ENCODE data around the gene NME2. TPM values are rescaled to one million over a fixed set of nuclear protein-coding genes. Genes with fewer than 3 reads are reported as not detected.
A peak's percentile ranks its signal among the peaks of the same experiment; 100 is the strongest.
"Not testable (repeated sequence)": the region's sequence is repeated elsewhere in the genome, so short reads cannot be mapped to it uniquely, and the experiment has no call there.

The NME2 gene
- total RNA-seq, 1 donor = 524 TPM

- H2AFZ ChIP-seq (ENCODE audit: low read length) = no peak overlapping the region
- no peak overlapping the region for H3K27ac ChIP-seq (ENCODE audit: low read depth, low read length)
- H3K27me3 ChIP-seq (ENCODE audit: insufficient read depth, low read length) = no peaks in the 10 kb centered on the region
- no peaks in the 10 kb centered on the region for H3K9me3 ChIP-seq (ENCODE audit: low read depth, low read length)
- H4K20me1 ChIP-seq (ENCODE audit: insufficient read depth, low read length) = peaks cover 9% of the 10 kb centered on the region
- peak; percentile 18 for DNase-seq (ENCODE audit: insufficient read length, low spot score, missing footprints)
- H3K4me3 ChIP-seq (ENCODE audit: insufficient read depth, low read length) = no peak overlapping the region
- peaks cover 12% of the 10 kb centered on the region for H3K4me1 ChIP-seq (ENCODE audit: insufficient read depth, low read length)
- H3K79me2 ChIP-seq (ENCODE audit: insufficient read depth, low read length) = peaks cover 35% of the 10 kb centered on the region
- TF ChIP-seq, protein P1, sequence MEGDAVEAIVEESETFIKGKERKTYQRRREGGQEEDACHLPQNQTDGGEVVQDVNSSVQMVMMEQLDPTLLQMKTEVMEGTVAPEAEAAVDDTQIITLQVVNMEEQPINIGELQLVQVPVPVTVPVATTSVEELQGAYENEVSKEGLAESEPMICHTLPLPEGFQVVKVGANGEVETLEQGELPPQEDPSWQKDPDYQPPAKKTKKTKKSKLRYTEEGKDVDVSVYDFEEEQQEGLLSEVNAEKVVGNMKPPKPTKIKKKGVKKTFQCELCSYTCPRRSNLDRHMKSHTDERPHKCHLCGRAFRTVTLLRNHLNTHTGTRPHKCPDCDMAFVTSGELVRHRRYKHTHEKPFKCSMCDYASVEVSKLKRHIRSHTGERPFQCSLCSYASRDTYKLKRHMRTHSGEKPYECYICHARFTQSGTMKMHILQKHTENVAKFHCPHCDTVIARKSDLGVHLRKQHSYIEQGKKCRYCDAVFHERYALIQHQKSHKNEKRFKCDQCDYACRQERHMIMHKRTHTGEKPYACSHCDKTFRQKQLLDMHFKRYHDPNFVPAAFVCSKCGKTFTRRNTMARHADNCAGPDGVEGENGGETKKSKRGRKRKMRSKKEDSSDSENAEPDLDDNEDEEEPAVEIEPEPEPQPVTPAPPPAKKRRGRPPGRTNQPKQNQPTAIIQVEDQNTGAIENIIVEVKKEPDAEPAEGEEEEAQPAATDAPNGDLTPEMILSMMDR (IDR thresholded peaks at IDR 0.05; ENCODE audit: extremely low read depth, low read depth, low read length) = no peak
- H3K36me3 ChIP-seq (ENCODE audit: insufficient read depth, low read length) = peaks cover 43% of the 10 kb centered on the region
- no peak overlapping the region for H3K4me2 ChIP-seq (ENCODE audit: insufficient read depth, low read length)
Observed at GRCh38 chr17:51169340-51169739, 3.1 kb downstream of the NME2 start.

DNA sequence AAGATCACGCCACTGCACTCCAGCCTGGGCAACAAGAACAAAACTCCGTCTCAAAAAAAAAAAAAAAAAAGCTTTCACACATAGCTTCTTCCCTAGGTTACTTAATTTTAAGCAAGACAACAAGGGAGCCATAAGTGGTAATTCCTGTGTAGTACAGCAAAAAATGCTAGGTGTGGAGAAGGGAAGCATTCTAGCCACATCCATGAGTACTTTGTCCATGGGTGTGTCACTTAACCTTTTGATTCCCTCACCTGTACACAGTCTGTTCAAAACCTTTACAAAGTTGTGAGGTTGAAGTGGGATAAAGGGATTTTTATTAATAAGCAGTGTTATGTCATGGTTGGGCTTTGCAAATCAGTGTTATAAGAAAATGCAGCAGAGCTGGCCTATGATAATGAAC, 4.5 kb downstream of the NME2 start:
- peaks cover 29% of the 10 kb centered on the region for H3K79me2 ChIP-seq (ENCODE audit: insufficient read depth, low read length)
- TF ChIP-seq, protein P1 (IDR thresholded peaks at IDR 0.05; ENCODE audit: extremely low read depth, low read depth, low read length) = no peak
- H3K36me3 ChIP-seq (ENCODE audit: insufficient read depth, low read length) = peaks cover 49% of the 10 kb centered on the region

GRCh38 chr17:51172030-51172429, 5.8 kb downstream of the NME2 start:
- peaks cover 49% of the 10 kb centered on the region for H3K36me3 ChIP-seq (ENCODE audit: insufficient read depth, low read length)
- not testable (repeated sequence) for H3K9me3 ChIP-seq (ENCODE audit: low read depth, low read length); H4K20me1 ChIP-seq (ENCODE audit: insufficient read depth, low read length)

More for the DNA sequence above, 4.5 kb downstream of the NME2 start:
- H3K27ac ChIP-seq (ENCODE audit: low read depth, low read length) = no peak overlapping the region
- DNase-seq (ENCODE audit: insufficient read length, low spot score, missing footprints) = no peak
- H3K4me1 ChIP-seq (ENCODE audit: insufficient read depth, low read length) = peaks cover 9% of the 10 kb centered on the region
- H4K20me1 ChIP-seq (ENCODE audit: insufficient read depth, low read length) = peaks cover 9% of the 10 kb centered on the region
- H3K4me2 ChIP-seq (ENCODE audit: insufficient read depth, low read length) = no peak overlapping the region
- no peaks in the 10 kb centered on the region for H3K27me3 ChIP-seq (ENCODE audit: insufficient read depth, low read length)
- H3K4me3 ChIP-seq (ENCODE audit: insufficient read depth, low read length) = no peak overlapping the region
- no peaks in the 10 kb centered on the region for H3K9me3 ChIP-seq (ENCODE audit: low read depth, low read length)
- H2AFZ ChIP-seq (ENCODE audit: low read length) = no peak overlapping the region

DNA sequence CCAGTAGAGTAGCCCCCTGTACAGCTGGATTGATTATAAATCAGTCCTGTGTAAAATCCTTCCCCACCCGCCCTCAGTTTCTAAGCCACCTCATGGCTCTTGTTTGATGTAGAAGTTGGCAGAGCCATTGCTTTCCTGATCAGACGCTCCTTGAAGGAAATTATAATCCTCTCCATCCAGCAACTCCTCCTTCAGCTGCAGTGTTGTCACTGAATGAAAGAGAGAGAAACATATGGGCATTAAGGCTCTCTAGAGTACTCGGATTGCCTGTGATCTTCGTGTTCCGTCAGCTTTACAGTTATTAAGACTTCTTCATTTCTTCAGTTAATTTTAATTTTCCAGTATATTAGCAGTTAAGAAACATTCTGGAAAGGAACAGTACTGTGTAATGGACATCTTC, 14.3 kb downstream of the NME2 start:
- Histone ChIP-seq H3K27me3 (ENCODE audit: insufficient read depth, low read length) (no peaks in the 10 kb centered on the region), H2AFZ (ENCODE audit: low read length) (no peak overlapping the region), H3K36me3 (ENCODE audit: insufficient read depth, low read length) (peaks cover 19% of the 10 kb centered on the region), H3K27ac (ENCODE audit: low read depth, low read length) (no peak overlapping the region), H3K79me2 (ENCODE audit: insufficient read depth, low read length) (no peaks in the 10 kb centered on the region), H3K4me1 (ENCODE audit: insufficient read depth, low read length) (peaks cover 6% of the 10 kb centered on the region), H4K20me1 (ENCODE audit: insufficient read depth, low read length) (no peaks in the 10 kb centered on the region), H3K9me3 (ENCODE audit: low read depth, low read length) (no peaks in the 10 kb centered on the region), H3K4me2 (ENCODE audit: insufficient read depth, low read length) (no peak overlapping the region), H3K4me3 (ENCODE audit: insufficient read depth, low read length) (no peak overlapping the region)
- no peak for DNase-seq (ENCODE audit: insufficient read length, low spot score, missing footprints)
- TF ChIP-seq, protein P1 (IDR thresholded peaks at IDR 0.05; ENCODE audit: extremely low read depth, low read depth, low read length) = no peak

More at GRCh38 chr17:51172030-51172429, 5.8 kb downstream of the NME2 start:
- H2AFZ ChIP-seq (ENCODE audit: low read length); H3K4me2 ChIP-seq (ENCODE audit: insufficient read depth, low read length); DNase-seq (ENCODE audit: insufficient read length, low spot score, missing footprints); H3K27ac ChIP-seq (ENCODE audit: low read depth, low read length); H3K27me3 ChIP-seq (ENCODE audit: insufficient read depth, low read length); H3K4me1 ChIP-seq (ENCODE audit: insufficient read depth, low read length); H3K4me3 ChIP-seq (ENCODE audit: insufficient read depth, low read length): not testable (repeated sequence)
- peaks cover 17% of the 10 kb centered on the region for H3K79me2 ChIP-seq (ENCODE audit: insufficient read depth, low read length)

All from osteoblast (primary cell).